SK-N-MC (cell line): ENCODE measurements around the gene NTMT1.

Experiments
- DNase-seq: peaks from one replicate; pipeline ENCODE4 v3.0.0-alpha.2; 2011; ENCODE audit warnings: low read depth, low spot score
- H3K27ac ChIP-seq: fragments of 200-600 bp; sonication (generic); 2 replicates; pipeline ENCODE4 v1.5.1; 2016; ENCODE audit warnings: mixed run types
- H3K36me3 ChIP-seq: fragments of 200-600 bp; sonication (generic); 2 replicates; pipeline ENCODE4 v1.6.1; 2017; ENCODE audit warnings: antibody characterized with exemption, low read length, mixed read lengths; ENCODE audit not compliant: insufficient read depth
- H3K4me3 ChIP-seq: fragments of 200-600 bp; sonication (generic); 2 replicates; pipeline ENCODE4 v1.5.1; 2016
- H3K9ac ChIP-seq: fragments of 200-600 bp; sonication (generic); 2 replicates; pipeline ENCODE4 v1.8.0; 2017; ENCODE audit warnings: mixed run types, mixed read lengths; ENCODE audit not compliant: insufficient read length
- H3K9me3 ChIP-seq: fragments of 200-600 bp; sonication (generic); 2 replicates; pipeline ENCODE4 v1.6.1; 2017; ENCODE audit warnings: low read depth, mild to moderate bottlenecking, antibody characterized with exemption, low read length, moderate library complexity, mixed read lengths
- EZH2 ChIP-seq: fragments of 200-600 bp; sonication (generic); IDR thresholded peaks from one replicate; pipeline ENCODE4 v1.6.1; 2017; ENCODE audit warnings: antibody characterized with exemption
- FOXP2 ChIP-seq: optimal IDR thresholded peaks from 2 replicates; pipeline ENCODE3; 2011; ENCODE audit warnings: mild to moderate bottlenecking, moderate library complexity; ENCODE audit not compliant: insufficient read depth; ENCODE audit errors: extremely low read length, control extremely low read depth
- POLR2AphosphoS5 ChIP-seq: IDR thresholded peaks from 2 replicates; pipeline ENCODE4 v1.6.1; 2012; ENCODE audit warnings: mild to moderate bottlenecking, low read depth, low read length, borderline replicate concordance

NTMT1 gene

DNA sequence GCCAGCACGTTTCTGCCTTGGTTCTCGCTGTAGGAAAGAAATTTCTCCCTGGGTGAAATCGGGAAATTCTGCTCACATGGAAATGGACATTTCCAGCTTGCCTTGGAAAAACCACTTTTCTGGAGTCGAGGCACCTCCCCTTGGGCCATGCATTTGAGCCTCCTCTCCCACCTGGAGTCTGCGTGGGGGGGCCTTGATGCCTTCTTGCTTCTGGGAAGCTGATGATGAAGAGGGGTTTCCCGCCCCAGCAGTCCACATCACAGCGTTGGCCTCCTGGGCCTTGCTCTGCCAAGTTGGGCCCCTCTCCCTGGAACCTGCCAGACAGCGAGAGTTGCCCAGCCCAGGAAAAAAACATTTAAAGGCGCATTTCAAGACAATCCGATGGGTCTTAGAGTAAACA lies 17.7 kb downstream of the NTMT1 start:
- no peak for DNase-seq
- Histone ChIP-seq H3K9ac (no peak overlapping the region), H3K27ac (no peak overlapping the region), H3K4me3 (no peak overlapping the region), H3K36me3 (peaks cover 7% of the 10 kb centered on the region), H3K9me3 (no peaks in the 10 kb centered on the region)
- TF ChIP-seq POLR2AphosphoS5, result no peak
- no peak for TF ChIP-seq FOXP2
- no peak for TF ChIP-seq EZH2

DNA sequence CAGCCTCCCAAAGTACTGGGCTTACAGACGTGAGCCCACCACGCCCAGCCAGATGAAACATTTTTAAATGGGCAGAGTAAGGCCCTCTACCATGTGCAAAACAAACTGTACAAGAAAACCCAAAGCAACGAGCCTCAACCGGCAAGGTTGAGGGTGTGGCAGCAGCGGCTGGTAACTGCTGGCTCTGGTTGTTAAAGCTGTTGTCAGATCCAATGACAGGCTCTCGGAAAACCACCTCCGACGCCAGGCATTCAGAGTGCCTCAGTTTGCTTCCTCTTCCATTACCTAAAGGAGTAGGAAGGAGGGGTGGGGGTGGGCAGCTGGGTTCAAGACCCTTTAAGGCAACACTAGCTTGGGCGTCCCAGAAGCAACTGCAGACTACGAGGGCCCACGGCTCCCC lies 18.4 kb downstream of the NTMT1 start:
- peak overlapping the region; percentile 37 for H3K9ac ChIP-seq

DNA sequence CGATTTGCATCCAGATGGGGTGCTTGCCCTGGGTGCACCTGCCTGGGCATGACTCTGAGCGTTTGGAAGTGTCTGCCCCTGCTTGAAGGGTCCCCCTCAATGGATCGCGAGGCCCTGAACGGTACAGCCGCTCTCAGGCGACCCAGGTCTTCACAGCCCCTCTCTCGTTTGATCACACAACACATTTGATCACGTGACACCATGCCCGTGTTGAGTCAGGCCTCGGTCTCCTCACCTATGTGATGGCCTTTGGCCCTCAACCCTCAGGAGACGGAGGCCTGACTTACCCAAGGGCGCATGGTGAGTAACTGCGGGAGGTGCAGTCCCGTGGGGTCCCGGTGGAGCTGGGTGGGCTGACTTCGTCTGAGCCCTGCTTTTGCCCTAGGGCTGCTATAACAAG lies 18.9 kb downstream of the NTMT1 start:
- TF ChIP-seq EZH2, result no peak
- TF ChIP-seq FOXP2, result no peak
- TF ChIP-seq POLR2AphosphoS5, result no peak

More for the DNA sequence above, 18.4 kb downstream of the NTMT1 start:
- DNase-seq, result no peak
- peak overlapping the region; percentile 50; the same call in 1 of the 2 replicates for H3K27ac ChIP-seq
- H3K9me3 ChIP-seq, result no peaks in the 10 kb centered on the region
- TF ChIP-seq POLR2AphosphoS5, result no peak
- no peak for TF ChIP-seq EZH2
- no peak for TF ChIP-seq FOXP2
- no peak overlapping the region for H3K4me3 ChIP-seq
- H3K36me3 ChIP-seq, result peaks cover under 1% of the 10 kb centered on the region; the same call in 1 of the 2 replicates

DNA sequence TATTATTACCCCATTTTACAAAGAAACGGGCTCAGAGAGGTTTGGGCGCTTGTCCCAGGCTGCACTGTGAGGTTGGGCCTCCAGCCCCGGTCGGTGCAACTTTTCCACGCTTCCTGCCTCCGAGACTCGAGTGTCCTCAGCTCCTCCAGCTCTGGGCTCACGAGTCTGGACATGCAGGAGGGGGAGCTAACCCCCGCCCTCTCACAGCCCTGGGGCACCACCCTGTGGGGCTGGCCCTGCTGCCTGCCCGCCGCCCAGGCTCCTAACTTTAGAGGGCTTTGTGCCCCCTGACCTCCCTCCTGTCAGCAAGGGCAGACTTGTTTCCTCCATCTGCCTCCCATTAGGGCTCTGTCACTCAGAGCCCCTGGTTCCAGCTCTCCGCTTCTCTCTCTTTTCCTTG lies 20.3 kb downstream of the NTMT1 start:
- Histone ChIP-seq H3K36me3 (no peaks in the 10 kb centered on the region), H3K4me3 (no peak overlapping the region), H3K9ac (no peak overlapping the region), H3K27ac (no peak overlapping the region), H3K9me3 (no peaks in the 10 kb centered on the region)
- TF ChIP-seq POLR2AphosphoS5, result no peak
- TF ChIP-seq EZH2, result no peak
- no peak for TF ChIP-seq FOXP2
- DNase-seq, result no peak

More for the DNA sequence above, 18.9 kb downstream of the NTMT1 start:
- Histone ChIP-seq H3K9ac (peak overlapping the region; percentile 37), H3K9me3 (no peaks in the 10 kb centered on the region), H3K27ac (peak overlapping the region; percentile 50; the same call in 1 of the 2 replicates), H3K4me3 (no peak overlapping the region), H3K36me3 (no peaks in the 10 kb centered on the region)
- no peak for DNase-seq

DNA sequence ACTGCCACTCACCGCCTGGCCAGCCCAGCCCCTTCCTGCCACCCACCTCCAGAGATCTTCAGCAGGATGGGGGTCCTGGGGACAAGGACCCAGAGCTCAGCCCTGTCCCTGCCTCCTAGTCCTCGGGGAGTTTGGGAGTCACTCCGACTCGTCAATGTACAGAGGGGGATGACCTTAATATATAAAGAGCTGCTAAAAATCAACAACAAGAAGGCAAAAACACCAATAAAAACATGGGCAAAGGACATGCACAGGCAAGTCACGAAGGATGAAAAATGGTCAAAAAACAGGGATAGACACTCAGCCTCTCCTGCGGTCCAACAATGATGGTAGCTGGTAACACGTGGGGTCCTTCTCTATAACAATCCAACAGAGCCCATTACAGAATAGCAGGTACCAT lies 20.7 kb downstream of the NTMT1 start:
- no peak for DNase-seq
- TF ChIP-seq POLR2AphosphoS5 (no peak), EZH2 (no peak), FOXP2 (no peak)
- H3K9me3 ChIP-seq, result no peaks in the 10 kb centered on the region

DNA sequence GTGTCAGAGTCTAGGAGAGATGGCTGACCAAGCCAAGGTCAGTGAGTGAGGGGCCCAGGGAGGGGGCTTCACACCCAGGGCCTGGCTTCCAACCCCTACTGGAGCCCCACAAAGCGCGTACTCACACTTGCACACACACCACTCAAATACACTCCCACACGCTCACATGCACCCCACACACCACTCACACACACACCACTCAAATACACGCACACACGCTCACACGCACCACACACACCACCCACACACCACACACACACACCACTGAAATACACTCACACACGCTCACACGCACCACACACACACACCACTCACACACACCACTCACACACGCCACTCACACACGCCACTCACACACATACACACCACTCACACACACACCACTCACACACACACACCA lies 21.7 kb downstream of the NTMT1 start:
- Histone ChIP-seq H3K36me3 (no peaks in the 10 kb centered on the region), H3K9ac (no peak overlapping the region), H3K27ac (no peak overlapping the region), H3K4me3 (no peak overlapping the region), H3K9me3 (no peaks in the 10 kb centered on the region)
- DNase-seq, result no peak
- TF ChIP-seq EZH2 (no peak), POLR2AphosphoS5 (no peak), FOXP2 (no peak)

More for the DNA sequence above, 20.7 kb downstream of the NTMT1 start:
- no peak overlapping the region for H3K4me3 ChIP-seq
- no peak overlapping the region for H3K27ac ChIP-seq
- H3K36me3 ChIP-seq, result no peaks in the 10 kb centered on the region
- no peak overlapping the region for H3K9ac ChIP-seq

DNA sequence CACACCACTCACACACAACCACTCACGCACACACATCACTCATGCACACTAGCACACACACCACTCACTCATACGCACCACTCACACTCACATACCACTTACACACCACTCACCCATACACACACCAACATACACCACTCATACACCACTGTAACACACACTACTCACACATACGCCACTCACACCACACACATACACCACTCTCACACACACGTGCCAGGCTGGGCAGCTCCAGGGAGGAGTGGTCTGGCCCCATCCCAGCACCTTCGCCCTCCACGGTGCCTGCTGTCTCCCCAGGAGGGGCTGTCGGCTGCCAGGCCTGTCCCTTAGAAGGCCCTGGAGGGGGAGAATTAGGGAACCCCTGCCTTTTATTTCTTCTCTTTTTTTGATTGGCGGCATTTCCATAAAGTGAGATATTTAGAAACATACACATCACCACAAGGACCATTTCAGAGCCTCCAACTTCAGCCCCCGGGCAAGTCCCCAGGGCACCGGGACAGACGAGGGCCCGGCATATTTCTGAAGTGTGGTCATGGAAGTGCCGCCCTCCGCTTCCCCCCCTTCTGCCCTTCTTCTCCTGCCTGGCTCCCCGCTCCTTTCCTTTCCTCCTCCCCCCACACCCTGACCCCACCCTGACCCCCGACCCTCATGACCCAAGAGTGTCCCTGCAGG lies 22.3 kb downstream of the NTMT1 start:
- H3K9ac ChIP-seq, result no peak overlapping the region
- no peaks in the 10 kb centered on the region for H3K36me3 ChIP-seq
- H3K4me3 ChIP-seq, result no peak overlapping the region
- no peak overlapping the region for H3K27ac ChIP-seq
- TF ChIP-seq EZH2, result no peak
- TF ChIP-seq POLR2AphosphoS5, result no peak
- TF ChIP-seq FOXP2, result no peak
- no peaks in the 10 kb centered on the region for H3K9me3 ChIP-seq
- no peak for DNase-seq

DNA sequence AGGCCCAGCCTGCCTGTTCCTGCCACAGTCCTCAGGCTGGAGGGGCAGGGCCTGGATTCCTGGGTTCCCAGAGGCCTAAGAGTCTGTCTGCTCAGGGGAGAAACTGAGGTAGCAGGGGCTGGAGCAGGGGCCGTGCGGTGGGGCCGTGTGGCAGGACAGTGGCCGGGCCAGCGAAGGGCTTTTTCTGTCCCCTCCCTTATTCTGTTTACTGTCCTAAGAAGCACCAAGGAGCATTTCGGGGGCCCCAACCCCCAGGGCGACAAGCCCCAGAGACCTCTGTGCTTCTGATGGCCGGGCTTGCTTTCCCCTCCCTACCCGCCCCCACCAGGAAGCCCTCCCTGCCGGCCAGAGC lies 22.8 kb downstream of the NTMT1 start:
- no peak overlapping the region for H3K9ac ChIP-seq
- no peak for DNase-seq
- no peak for TF ChIP-seq EZH2
- TF ChIP-seq FOXP2, result no peak
- TF ChIP-seq POLR2AphosphoS5, result no peak
- no peaks in the 10 kb centered on the region for H3K36me3 ChIP-seq
- no peak overlapping the region for H3K27ac ChIP-seq
- no peaks in the 10 kb centered on the region for H3K9me3 ChIP-seq
- no peak overlapping the region for H3K4me3 ChIP-seq
